HG02588 (cell line): ENCODE data around the gene OTOG.

Experiments
- ATAC-seq: cut with Tn5 transposase; IDR thresholded peaks from one replicate; pipeline ENCODE4 v1.9.1; 2021; ENCODE audit warnings: mild to moderate bottlenecking, moderate library complexity; ENCODE audit not compliant: unreplicated experiment

The OTOG gene

DNA sequence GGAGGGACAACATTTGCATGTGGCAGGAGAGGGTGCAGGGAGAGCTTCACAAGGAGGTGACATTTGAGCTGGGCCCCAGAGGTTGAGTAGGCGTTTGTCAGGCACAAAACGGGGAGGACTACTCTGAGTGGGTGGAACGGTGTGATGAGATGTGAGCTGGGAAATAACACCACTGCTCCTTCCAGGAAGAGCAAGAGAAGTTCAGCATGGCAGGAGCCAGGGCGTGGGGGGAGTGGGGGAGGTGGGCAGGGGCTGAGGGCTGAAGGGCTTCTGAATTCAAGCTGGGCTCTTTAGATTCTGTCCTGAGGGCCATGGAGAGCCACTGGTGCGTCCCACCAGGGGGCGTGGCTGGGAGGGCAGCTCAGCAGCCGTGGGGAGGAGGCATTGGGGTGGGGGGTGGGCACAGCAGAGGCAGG, 54.2 kb downstream of the OTOG start:
- ATAC-seq: no peak

DNA sequence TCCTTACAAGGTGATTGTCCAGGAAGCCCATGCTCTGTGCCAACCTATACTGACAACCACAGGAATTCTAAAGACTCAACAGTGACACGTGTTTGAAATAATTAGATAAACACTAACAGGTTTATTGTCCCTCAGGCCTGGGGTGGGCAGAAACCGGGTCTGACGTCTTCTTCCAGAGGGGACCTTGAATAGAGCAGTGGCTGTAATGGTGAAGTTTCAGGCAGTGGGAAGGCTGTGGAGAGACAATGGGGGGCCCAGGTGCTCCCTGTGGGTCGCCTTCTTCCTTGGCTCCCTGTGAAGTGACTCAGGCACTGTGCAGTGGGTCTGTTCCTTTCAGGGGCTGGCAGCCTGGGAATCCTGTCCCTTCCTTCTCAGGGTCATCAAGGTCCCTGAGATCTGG, 54.6 kb downstream of the OTOG start:
- ATAC-seq: no peak

DNA sequence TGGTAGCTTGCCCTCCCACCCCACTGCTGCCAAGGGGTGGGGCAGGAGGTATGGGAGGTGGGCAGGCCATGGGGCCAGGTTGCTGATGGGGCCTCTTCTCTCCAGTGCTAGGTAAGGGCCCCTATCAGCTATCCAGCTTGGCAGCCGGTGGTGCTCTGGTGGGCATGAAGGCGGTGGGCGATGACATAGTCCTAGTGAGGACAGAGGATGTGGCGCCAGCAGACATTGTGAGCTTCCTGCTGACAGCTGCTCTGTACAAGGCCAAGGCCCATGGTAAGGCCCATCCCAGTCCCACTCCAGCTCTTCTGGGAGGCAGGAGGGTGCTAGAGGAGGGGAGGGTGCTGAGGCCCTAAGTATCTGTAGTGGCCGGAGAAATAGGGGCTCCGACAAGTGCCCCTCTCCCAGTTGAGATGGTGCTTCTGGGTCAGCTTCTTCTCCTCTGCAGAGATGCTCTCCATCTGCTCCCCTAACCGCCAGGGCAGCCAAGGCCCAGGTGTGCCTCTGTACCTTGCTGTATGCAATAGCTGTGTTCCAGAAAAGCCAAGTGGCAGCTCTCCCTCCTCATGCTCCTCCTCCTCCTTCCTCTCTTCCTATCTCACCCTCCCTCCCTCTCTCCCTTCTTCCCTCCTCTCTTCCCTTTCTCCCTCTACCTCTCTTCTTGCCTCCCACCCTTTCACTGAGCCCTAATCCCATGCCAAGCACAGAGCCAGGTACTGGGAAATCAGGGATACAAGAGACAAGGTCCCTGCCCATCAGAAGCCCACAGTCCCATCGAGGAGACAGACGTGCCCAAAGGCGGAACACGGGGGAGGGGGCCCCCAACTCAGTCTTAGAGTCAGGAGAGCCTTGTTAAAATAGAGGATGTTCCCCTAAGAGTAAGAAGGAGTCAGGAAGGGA, 55.3 kb downstream of the OTOG start:
- ATAC-seq: no peak

DNA sequence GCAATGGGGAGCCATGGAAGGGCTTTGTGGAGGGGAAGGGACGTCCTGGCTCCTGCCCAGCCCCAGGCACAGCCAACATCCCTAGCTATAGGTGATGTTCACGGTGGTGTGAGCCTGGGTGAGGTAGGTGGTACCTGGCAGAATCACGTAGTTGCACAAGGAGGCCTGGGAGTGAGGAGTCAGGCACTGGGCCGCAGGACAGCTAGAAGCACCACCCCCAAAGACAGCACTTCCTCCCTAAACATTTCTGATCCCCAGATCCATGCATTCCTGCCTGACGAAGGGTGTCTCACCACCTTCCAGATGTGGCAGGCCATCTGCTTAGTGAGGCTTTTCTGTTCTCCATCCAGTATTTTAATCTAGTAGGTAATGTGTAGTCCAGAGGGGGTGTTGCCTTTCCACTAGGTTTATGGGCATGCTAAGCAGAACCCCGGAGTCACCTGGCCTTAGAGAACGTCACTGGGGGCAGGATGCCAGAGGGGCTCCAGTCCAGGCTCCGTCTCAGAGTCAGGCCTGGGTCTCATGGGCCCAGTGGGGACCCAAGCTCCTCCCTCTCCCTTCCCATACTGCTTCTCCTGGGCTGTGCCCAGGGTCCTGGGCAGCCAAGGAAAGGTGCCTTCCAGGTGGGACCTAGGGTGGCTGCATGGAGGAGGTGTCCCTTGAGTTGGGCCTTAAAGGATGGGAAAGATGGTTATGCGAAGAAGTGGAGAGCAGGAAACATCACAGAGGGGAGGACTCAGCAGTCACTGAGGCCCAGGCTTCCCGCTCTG, 56.2 kb downstream of the OTOG start:
- no peak for ATAC-seq

DNA sequence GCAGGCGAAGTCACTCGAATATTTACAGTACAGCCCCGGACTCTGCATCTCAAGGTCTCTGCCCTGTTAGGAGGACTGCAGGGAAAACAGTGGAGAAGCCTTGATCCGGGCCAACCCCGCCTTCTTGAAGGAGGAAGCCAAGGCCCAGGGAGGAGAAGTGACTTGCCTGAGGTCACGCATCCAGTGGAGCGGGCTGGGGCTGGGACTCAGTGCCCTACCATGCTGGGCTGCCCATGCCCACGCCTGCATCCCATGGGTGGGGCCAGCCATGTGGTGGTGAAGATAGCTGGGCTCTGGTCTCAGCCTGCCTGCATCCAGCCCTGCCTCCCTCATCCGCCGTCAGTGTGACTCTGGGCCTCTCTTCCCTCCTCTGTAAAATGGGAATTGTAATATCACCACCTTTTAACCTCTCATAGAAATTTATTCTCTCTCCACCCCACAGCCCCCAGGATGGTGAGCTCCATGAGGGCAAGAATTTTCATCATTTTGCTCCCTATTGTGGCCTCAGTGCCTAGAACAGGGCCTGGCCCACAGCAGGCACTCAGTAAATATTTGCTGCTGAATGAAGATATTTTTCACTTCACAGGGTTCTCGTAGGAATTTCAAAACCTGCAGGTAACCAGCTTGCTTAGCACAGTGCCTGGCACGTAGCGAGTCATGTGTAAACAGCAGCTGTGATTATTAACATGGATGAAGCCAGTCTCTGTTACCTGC, 57.3 kb downstream of the OTOG start:
- no peak for ATAC-seq

DNA sequence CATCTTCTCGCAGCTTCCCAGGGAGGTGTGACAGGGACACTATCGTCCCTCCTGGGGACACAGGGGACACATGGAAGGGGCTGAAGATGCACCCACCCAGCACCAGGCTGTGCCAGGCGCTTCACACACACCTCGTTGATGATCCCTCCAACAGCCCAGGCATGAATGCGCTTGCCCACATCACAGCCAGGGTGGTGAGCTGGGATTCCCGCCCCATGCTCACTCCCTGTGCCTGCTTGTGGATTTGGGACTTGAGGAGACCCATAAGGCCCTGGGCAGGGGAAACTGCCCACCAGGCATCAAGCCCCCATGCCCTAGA, 57.8 kb downstream of the OTOG start:
- no peak for ATAC-seq

DNA sequence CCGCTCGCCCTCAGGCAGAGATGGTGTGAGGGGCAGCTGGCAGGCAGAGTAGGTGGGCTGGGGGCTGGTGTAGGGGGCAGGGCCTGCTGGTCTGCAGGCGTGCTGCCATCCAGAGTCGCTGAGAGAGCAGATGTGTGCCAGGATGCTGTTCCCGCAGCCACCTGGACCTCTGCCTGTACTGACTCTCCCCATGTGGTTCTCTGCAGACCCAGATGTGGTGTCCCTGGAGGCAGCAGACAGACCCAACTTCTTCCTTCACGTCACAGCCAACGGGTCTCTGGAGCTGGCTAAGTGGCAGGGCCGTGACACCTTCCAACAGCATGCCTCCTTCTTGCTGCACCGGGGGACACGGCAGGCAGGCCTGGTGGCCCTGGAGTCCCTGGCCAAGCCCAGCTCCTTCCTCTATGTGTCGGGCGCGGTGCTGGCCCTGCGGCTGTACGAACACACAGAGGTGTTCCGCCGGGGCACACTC, 58.6 kb downstream of the OTOG start:
- ATAC-seq: no peak

DNA sequence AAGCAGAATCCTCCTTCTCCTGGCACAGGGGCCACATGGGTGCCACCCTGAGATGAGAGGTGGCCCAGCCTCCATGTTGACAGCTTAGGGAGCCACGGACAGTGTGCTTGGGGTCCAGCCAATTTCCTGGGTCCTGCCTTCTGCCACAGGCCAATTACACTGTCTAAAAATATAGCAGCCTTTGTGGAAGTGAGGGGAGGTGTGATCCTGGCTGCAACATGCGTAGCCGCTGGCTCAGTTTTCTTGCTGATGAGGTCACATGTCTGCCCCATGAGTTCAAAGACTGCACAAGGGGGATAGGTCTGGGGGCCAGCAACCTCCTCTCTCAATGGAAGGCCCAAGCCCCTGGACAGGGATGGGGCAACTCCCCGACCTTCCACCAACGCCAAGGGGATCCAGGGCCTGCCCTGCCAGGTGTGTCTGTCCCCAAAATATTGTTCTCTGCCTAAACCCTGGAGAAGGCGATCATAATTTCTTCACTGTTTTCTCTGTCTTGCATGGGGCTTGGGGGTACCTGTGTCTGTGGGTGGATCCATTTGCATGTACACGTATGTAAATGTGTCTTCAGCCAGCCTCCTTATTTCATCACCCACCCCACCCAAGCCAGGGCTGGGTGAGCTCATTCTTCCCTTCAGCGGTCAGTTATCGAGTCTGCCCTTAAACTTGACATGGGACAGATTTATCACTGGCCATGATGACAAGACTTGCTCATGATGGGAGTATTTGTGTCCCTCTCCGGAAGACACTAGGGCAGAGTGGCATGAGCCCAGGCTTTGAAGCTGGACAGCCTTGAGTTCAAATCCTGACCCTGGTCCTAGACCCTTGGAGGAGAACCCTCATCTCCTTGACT, 59.4 kb downstream of the OTOG start:
- ATAC-seq: no peak

DNA sequence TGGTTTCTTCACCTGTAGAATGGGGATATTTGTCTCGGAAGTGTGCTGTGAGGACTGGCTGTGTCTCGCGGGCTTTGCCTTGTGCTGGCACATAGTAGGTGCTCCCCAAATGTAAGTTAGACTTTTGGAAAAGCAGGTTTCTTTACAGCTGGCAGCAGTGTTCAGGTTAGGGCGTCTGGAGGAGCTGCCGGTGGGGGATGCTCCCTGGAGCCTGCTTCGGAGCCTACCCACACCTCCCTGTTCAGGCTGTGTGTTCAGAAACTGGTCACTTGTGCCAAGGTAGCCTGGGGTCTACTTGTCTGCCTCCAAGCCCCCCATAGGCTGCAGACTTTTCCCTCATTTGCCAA, 60.0 kb downstream of the OTOG start:
- no peak for ATAC-seq

DNA sequence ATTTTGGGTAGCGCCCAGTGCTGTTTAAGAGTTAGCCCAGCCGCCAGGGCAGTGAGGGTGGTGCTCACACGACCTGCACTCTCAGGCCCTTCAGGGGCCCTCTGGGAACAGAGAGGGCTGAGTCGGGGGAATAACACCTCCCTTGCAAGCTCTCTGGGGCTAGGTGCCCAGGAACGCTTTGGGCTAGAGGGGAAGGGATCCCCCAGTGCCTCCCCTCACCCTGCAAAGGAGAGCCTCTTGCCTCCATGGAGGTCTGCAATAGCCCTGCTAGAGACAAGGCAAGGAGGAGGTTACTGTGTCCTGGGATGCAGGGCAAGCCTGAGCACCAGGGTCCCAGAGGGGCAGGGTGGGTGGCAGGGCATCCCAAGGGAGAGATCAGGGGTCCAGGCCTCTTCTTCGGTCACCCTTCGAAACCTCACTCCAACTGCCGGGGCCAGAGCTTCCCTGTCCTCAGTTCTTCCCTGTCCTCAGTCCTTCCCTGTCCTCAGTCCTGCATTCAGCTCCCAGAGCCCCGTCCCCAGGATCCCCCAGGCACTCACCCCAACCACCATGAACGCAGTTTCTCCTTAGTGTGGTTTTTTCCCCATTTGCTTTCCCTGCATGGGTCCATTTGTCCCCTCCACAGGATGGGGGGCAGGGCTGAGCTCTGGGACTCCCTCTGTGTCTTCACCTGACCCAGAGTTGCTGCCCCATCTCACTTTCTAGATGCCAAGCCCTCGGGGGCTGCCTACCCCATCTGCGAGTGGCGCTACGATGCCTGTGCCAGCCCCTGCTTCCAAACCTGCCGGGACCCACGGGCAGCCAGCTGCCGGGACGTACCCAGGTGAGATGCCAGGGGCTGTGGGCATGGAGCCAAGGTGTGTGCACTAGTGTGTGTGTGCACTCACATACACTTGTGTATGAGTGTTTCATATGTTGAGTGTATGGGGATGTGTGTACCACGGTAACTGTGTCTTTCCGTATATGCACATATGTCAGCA, 60.8 kb downstream of the OTOG start:
- ATAC-seq: no peak

DNA sequence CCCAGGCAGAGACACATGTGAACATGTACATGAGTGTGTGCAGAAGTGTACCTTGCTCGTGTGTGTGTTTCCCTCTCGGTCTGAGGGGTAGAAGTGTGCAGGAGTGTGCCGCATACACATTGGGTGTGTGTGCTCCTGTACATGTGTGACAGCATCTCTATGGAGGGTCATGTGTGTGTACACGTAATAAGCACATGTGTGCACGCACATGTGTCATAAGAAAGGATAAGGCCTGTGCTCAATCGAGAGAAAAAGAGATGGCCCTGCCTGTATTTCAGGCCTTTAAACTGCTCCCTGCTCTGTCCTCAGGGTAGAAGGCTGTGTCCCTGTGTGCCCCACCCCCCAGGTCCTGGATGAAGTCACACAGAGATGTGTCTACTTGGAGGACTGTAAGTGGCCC, 61.8 kb downstream of the OTOG start:
- ATAC-seq: no peak

DNA sequence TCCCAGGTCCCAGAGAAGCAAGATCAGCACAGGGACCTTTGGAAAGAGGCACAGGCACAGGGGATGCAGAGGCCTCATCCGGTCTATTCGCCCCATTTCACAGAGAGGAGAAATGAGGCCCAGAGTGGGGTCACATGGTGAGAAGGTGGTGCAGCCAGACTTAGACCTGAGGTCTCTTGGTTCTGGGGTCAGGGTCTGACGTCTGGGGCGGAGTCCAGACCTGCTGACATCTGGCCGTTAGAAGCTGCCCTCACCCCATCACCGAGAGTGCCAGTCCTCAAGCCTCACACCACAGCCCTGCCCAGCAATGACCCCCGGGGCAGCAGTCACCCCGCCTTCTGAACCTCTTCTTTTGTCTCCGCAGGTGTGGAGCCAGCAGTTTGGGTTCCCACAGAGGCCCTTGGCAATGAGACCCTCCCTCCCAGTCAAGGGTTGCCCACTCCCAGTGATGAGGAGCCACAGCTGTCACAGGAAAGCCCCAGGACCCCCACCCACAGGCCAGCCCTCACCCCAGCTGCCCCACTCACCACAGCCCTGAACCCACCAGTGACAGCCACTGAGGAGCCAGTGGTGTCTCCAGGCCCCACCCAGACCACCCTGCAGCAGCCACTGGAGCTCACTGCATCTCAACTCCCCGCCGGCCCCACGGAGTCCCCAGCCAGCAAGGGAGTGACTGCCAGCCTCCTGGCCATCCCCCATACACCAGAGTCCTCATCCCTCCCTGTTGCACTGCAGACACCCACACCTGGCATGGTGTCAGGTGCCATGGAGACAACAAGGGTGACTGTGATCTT, 62.4 kb downstream of the OTOG start:
- no peak for ATAC-seq

DNA sequence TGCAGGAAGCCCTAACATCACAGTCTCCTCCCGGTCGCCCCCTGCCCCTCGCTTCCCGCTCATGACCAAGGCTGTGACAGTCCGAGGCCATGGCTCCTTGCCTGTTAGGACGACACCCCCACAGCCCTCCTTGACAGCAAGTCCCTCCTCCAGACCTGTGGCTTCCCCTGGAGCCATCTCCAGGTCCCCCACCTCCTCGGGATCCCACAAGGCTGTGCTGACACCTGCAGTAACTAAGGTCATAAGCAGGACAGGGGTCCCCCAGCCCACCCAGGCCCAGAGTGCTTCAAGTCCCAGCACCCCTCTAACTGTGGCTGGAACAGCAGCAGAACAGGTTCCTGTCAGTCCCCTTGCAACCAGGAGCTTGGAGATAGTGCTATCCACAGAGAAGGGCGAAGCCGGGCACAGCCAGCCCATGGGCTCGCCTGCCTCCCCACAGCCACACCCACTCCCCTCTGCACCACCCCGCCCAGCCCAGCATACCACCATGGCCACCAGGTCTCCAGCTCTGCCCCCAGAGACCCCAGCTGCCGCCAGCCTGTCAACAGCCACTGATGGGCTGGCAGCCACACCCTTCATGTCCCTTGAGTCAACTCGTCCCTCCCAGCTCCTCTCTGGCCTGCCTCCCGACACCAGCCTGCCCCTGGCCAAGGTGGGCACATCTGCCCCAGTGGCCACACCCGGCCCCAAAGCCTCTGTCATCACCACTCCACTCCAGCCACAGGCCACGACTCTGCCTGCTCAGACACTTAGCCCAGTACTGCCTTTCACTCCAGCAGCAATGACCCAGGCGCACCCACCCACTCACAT, 63.2 kb downstream of the OTOG start:
- ATAC-seq: no peak

DNA sequence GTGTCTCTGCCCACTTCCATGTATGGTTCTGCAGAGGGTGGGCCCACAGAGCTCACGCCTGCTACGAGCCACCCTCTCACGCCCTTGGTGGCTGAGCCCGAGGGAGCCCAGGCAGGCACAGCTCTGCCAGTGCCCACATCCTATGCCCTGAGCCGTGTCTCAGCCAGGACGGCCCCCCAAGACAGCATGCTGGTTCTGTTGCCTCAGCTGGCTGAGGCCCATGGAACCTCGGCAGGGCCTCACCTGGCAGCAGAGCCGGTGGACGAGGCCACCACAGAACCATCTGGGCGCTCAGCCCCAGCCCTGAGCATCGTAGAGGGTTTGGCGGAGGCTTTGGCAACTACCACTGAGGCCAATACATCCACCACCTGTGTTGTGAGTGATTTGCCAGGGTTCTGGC, 64.0 kb downstream of the OTOG start:
- no peak for ATAC-seq

DNA sequence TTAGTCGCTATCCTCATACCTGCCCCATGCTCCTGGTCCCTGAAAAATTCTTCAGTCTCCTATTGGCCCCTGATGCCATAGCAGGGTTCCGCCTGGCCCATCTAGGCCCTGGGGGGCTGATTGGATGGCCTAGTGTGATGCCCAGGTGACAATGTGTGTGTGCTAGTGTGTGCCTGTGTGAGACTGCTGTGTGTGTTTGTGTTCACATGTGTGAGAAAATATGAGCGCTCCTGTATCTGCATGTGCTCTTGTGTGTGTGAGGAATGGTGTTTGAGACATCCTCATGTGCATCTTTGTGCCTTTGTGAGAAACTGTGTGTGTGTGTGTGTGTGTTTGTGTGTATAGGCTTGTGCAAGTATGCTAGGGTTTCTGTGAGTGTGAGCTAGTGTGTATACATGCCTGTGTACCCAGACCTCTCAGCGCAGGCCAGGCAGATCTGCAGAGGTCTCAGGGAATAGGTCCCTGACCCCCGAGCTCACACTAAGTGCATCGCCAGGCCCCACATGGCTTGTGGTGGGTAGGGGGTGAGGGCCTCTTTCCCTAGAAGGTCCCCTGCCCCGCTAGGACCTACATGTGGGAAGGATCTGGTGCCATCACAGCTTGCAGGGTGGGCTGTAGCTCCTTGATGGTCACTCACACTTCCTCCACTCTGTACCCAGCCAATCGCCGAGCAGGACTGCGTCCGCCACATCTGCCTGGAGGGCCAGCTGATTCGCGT, 64.6 kb downstream of the OTOG start:
- ATAC-seq: no peak

DNA sequence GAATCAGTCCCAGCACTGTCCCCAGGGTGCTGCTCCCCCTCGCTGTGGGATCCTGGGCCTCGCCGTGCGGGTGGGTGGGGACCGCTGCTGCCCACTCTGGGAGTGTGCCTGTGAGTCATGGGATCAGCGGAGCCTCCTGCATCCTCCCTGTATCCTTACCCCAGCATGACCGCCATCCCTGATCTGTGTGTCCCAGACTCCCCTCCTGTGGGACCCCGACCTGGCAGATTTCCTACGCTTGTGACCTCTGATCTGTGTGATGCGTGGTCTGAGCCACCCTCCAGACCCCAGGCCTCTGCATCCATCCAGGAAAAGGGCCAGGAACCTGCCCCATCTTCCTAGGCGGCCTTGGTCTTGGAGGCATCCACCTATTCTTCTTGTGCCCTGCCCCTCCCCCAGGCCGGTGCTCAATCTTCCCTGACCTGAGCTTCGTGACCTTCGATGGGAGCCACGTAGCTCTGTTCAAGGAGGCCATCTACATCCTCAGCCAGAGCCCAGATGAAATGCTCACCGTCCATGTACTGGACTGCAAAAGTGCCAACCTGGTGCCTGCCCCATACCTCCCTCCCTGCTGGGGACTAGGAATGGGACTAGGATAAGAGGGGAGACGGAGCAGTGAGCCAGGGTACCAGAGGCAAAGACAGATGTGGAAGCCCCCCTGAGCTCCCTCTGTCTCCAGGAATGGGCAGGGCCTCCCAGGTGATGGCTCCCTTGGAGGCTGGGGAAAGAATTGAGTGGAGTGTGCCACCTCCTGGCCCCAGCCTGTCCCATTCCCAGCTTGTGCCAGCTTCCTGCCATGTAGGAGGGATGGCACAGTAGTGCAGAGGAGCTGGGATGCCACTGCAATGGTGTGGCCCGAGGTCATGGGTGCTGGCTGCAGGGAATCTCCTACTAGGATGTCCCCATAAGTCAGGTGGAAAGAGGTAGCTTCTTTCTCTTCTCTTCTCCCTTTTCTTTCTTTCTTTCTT, 65.4 kb downstream of the OTOG start:
- ATAC-seq: no peak
